Mesodermal cell (in vitro differentiated cells): ENCODE data around the gene SFT2D2. TPM values are rescaled to one million over a fixed set of nuclear protein-coding genes. Genes with fewer than 3 reads are reported as not detected.
A peak's percentile ranks its signal among the peaks of the same experiment; 100 is the strongest.
"Not testable (repeated sequence)": the region's sequence is repeated elsewhere in the genome, so short reads cannot be mapped to it uniquely, and the experiment has no call there.

ENCODE experiments used
- H3K27ac ChIP-seq: 2 replicates; pipeline ENCODE4 v1.7.0; 2013; ENCODE audit warnings: mild to moderate bottlenecking, low read depth, low read length, moderate library complexity; ENCODE audit not compliant: severe bottlenecking
- H3K36me3 ChIP-seq: 2 replicates; pipeline ENCODE4 v1.7.1; 2013; ENCODE audit warnings: mild to moderate bottlenecking, low read length, moderate library complexity; ENCODE audit not compliant: control insufficient read depth, insufficient read depth
- H3K4me1 ChIP-seq: one replicate; pipeline ENCODE4 v1.7.1; 2013; ENCODE audit warnings: mild to moderate bottlenecking, low read length; ENCODE audit not compliant: insufficient read depth, control insufficient read depth, poor library complexity, severe bottlenecking
- H3K4me3 ChIP-seq: 2 replicates; pipeline ENCODE4 v1.7.0; 2013; ENCODE audit warnings: low read length, control low read depth, mild to moderate bottlenecking; ENCODE audit not compliant: insufficient read depth, poor library complexity, severe bottlenecking; ENCODE audit errors: extremely low read depth
- H3K9me3 ChIP-seq: 2 replicates; pipeline ENCODE4 v1.7.1; 2013; ENCODE audit warnings: mild to moderate bottlenecking, low read length, moderate library complexity; ENCODE audit not compliant: control insufficient read depth
- WGBS, 2 experiments: methylation state at CpG; one replicate each; pipeline ENCODE4 v1.1.5; 2013; ENCODE audit warnings: missing lambda C conversion rate in 2 of 2; ENCODE audit not compliant: insufficient coverage in 2 of 2; 5-methylcytosine and 5-hydroxymethylcytosine counted together
- polyA plus RNA-seq, 2 experiments: library from polyadenylated mRNA; stranded (reverse); fragments of 50-300 nt; gene quantifications; one replicate each; pipeline ENCODE4 v1.2.3, GENCODE V29; 2013

SFT2D2 gene
- 11.1 TPM for polyA plus RNA-seq (2013, experiment 1 of 2)
- polyA plus RNA-seq (2013, experiment 2 of 2): 9.1 TPM

DNA sequence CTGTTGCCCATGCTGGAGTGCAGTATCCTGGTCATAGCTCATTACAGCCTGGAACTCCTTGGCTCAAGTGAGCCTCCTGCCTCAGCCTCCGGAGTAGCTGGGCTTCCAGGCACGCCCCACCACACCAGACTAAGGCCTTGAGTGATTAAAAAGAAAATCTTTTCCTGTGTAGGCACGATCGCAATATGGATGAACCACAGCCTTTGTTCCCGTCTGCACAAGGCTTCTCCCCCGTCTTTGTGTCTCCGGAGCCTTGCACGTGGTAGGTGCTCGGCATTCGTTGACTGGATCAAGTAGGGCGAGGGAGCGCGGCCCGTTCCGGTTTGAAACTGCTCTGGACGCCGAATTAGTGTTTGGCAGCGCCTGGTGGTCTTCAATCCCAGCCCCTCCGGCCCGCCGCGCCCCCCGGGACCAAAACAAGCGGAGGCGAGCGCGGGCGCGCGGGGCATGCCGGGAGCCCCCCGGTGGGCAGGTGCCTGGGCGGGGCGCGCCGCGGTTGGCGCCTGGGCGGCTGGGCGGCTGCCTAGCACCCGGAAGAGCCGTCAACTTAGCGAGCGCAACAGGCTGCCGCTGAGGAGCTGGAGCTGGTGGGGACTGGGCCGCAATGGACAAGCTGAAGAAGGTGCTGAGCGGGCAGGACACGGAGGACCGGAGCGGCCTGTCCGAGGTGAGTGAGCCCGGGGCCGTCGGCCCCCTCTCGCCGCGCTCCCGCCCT is at the start of gene SFT2D2:
SFT2D2 (plus strand) TSS at position 529 of the 715 bp plus-strand sequence; CDS start at position 605, 76 bp downstream.
- Histone ChIP-seq H3K4me1 (peaks cover 16% of the 10 kb centered on the region), H3K27ac (peak within 1 kb of the TSS; percentile 82), H3K4me3 (peak within 1 kb of the TSS; percentile 83), H3K36me3 (peaks cover 10% of the 10 kb centered on the region), H3K9me3 (peaks cover 8% of the 10 kb centered on the region)
- 2 to 3% methylated on average over 39 to 56 of the region's 58 CpGs for WGBS, 2 experiments

DNA sequence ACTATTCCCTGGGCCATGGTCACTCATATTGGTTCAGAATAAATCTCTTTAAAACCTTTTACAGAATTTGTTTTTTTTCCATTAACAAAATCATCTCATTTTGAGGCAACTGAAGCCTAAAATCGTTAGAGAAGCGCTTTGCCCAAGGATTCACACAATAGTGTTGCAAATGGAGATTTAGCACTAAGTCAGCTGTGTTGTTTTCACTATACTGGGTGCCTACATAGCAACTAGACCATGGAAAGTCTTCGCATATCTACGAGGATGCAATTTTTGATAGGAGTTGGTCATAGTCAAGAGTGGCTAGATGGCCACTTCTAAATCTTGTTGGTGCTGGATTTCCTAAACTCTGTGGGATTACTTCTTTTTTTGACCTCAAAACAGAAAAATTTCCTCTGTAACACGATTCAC is 47.6 kb upstream of the SFT2D2 start:
- Histone ChIP-seq H3K9me3 (no peaks in the 10 kb centered on the region), H3K36me3 (no peaks in the 10 kb centered on the region), H3K4me1 (no peaks in the 10 kb centered on the region), H3K27ac (peak overlapping the region; percentile 95), H3K4me3 (peak overlapping the region; percentile 81)
- WGBS, 2 experiments: 62 to 67% methylated on average over 3 of the region's 5 CpGs

DNA sequence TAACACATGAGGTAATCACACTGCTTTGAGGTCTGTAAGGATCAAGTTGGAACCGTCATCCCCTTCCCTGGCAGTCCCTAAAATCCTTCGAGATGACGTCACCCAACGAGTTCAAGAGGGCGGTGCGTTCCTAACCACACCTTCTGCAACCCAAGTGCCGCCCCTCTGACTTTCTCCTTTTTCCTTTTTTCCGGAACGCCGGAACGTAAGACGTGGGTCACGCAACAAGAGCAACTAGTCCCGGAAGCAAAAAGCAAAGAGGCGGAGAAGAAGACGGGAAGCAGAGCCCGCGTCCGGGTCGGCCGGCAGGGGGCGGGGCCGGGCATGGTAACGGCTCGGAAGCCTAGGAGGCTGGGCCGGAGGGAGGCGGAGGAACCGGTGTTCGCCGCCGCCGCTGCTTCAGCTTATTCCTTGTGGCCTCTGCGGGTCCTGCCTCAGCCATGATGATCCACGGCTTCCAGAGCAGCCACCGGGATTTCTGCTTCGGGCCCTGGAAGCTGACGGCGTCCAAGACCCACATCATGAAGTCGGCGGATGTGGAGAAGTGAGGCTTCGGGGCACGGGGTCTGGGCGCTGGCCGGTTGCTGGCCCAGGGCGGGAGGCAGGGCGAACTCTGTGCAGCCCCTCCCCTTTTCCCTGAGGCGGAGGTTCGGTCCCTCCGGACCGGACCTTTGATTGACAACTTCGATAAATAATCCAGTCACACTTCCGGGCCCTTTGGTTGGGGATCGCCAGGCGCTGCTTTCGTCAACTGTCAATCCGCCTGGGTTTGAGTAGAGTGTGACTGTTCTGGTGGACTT is 47.0 kb upstream of the SFT2D2 start, which contains the start of gene TIPRL:
TIPRL (plus strand) TSS at position 325 of the 800 bp plus-strand sequence; CDS start at position 441, 116 bp downstream.
- 0 to 1% methylated on average over 46 to 48 of the region's 56 CpGs for WGBS, 2 experiments
- no peaks in the 10 kb centered on the region for H3K4me1 ChIP-seq
- peak within 1 kb of the TSS; percentile 81 for H3K4me3 ChIP-seq
- peak within 1 kb of the TSS; percentile 95 for H3K27ac ChIP-seq
- no peaks in the 10 kb centered on the region for H3K9me3 ChIP-seq
- H3K36me3 ChIP-seq: no peaks in the 10 kb centered on the region

DNA sequence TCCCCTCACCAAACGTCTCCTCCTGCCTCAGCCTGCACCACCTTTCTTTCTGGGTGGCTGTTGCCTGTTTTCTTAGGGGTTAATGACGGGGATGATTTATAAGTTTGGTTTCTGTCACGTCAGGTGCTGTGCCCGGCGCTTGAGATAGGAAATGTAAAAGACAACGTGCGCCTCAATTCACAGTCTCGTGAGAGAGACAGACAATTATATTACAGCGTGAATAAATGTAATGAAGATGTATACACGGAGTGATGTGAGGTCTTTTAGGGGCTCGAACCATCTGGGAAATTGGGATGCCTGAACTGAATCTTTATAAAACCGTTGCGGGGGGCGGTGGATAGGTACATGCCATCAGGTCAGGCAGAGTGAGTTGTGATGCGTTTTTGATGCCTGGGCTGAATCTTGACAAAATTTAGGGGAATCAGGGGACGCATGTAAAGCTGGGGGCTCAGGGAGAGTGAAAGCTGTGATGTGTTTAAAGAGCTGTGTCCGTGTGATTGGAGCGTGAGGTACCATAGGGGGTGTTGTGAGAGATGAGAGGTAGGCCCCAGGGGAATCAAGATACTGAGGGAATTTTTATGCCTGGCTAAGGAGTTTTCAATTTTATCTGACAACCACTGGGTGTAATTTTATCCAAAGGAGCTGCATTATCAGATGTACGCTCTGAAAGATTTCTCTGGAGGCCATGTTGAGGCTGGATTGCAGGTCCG is 46.2 kb upstream of the SFT2D2 start:
- 11 to 14% methylated on average over 18 to 19 of the region's 20 CpGs for WGBS, 2 experiments

DNA sequence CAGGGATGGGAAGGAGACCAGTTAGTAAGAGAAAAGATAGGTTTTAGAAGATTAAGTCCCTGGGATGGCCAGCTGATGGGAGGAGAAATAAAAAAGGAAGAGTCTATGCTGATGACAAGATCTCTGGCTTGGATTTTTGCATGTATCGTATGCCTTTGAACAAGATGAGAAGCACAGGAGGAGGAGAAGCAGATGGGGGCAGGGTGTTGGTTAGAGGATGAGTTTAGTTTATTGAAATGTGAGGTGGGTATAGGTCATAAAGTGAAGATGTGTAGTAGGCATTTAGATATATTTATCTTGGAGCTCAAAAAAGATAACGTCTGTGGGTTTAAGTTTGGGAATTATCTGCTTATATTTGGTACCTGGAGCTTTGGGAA is 45.7 kb upstream of the SFT2D2 start:
- Histone ChIP-seq H3K4me3 (peak overlapping the region; percentile 81), H3K36me3 (peaks cover under 1% of the 10 kb centered on the region), H3K4me1 (no peaks in the 10 kb centered on the region), H3K27ac (no peak overlapping the region), H3K9me3 (no peaks in the 10 kb centered on the region)
- WGBS, 2 experiments: 63 to 78% methylated on average over 2 of the region's 2 CpGs

More for the DNA sequence above, 46.2 kb upstream of the SFT2D2 start:
- H3K36me3 ChIP-seq: no peaks in the 10 kb centered on the region
- H3K4me1 ChIP-seq: no peaks in the 10 kb centered on the region
- H3K27ac ChIP-seq: peak overlapping the region; percentile 95
- peak overlapping the region; percentile 81 for H3K4me3 ChIP-seq
- no peaks in the 10 kb centered on the region for H3K9me3 ChIP-seq

DNA sequence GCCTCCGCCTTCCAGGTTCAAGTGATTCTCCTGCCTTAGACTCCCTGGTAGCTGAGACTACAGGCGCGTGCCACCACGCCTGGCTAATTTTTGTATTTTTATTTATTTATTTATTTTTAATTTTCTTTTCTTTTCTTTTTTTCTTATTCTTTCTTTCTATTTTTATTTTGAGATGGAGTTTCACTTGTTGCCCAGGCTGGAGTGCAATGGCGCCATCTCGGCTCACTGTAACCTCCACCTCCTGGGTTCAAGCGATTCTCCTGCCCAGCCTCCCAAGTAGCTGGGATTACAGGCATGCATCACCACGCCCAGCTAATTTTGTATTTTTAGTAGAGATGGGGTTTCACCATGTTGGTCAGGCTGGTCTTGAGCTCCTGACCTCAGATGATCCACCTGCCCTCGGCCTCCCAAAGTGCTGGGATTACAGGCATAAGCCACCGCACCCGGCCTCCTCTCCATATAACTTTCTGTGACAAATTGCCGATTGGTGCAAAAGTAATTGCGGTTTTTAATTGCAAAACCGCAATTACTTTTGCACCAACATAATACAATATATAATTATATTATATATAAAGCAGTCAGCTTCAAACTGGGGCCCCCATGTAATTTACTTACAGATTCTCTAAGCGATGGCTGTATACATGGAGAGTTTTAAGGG is 44.6 kb upstream of the SFT2D2 start:
- WGBS, 2 experiments: 93 to 100% methylated on average over 1 to 5 of the region's 15 CpGs
- H3K27ac ChIP-seq, H3K9me3 ChIP-seq, H3K4me1 ChIP-seq, H3K4me3 ChIP-seq, H3K36me3 ChIP-seq: not testable (repeated sequence)

DNA sequence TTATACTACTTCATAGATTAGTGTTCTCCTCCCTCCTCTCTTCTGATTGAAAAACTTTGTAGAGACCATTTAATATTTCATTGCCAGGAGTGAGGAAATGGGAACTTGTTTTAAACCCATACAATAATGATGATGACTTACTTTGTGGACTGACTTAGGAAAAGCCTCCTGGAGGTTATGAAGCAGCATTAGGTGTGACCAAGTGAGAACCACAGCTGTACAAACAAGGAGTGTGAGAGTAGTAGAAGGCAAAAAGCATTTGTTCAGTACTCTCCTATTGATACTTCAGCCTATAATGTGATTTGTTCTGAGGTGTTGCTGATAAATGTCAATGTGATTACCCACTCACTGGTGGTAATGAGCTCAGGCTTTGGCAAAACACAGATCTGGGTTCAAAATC is 38.6 kb upstream of the SFT2D2 start:
- Histone ChIP-seq H3K27ac (no peak overlapping the region), H3K9me3 (no peaks in the 10 kb centered on the region), H3K4me3 (no peak overlapping the region), H3K4me1 (no peaks in the 10 kb centered on the region), H3K36me3 (peaks cover 58% of the 10 kb centered on the region)

DNA sequence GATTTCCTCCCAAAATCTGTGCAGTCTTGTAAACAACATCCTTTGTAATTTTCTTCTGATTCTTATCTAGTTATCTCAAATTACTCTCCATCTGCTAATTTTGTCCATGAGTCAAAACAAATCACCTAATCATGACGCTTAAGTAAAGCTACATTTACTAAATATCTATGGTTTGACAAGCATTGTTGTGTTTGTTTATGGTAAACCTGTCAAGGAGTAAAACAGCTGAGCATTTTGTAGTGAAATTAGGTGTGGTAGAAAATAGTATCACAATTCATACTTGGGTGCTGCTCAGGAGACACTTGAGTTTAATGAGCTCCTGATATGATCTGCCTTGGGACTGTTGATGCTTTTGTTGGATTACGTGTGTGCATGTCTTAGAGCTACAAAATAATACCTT is 35.4 kb upstream of the SFT2D2 start:
- H3K9me3 ChIP-seq: no peaks in the 10 kb centered on the region
- no peak overlapping the region for H3K4me3 ChIP-seq
- peaks cover 69% of the 10 kb centered on the region for H3K36me3 ChIP-seq
- no CpG with 5 or more reads among the region's 2 CpGs for WGBS, 2 experiments
- no peaks in the 10 kb centered on the region for H3K4me1 ChIP-seq
- no peak overlapping the region for H3K27ac ChIP-seq

DNA sequence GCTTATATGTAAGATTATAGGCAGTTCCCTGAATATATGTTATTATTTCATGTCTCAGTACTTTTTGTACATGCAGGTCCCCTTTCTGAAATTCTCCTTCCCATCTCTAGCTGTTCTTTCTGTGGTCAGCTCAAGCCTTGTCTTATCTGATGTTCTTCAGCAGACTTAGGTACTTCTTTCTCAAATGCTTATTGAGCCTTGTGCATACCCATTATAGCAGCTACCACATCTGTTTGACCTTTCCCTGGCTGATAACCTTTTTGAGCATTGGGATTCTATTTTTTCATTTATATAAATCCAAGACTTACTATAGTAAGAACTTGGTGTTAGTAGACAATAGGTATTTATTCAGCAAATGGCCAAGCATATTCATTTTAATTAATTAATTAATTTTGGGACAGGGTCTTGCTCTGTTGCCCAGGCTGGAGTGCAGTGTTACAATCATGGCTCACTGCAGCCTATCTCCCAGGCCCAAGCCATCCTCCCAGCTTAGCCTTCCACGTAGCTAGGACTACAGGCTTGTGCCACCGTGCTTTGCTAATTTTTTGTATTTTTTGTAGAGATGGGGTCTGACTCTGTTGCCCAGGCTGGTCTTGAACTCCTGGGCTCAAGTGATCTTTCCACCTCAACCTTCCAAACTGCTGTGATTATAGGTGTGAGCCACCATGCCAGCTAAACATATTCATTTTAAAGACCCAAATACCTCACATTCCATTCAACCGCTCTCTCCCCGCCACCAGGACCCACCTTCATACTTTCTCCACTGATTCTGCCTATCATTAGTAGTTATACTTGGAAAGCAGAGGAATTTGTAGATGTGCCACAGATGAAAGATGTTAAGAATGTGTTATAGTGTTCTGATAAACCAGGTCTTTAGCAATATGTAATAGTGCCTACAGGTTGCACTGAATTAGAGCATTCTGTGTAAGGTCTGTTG is 30.3 kb upstream of the SFT2D2 start:
- no peak overlapping the region for H3K27ac ChIP-seq
- WGBS, 2 experiments: no CpG with 5 or more reads among the region's 4 CpGs
- H3K4me3 ChIP-seq: no peak overlapping the region
- no peaks in the 10 kb centered on the region for H3K4me1 ChIP-seq
- H3K36me3 ChIP-seq: peaks cover 66% of the 10 kb centered on the region
- no peaks in the 10 kb centered on the region for H3K9me3 ChIP-seq
